Astrocyte of the cerebellum (primary cell): Measurements from ENCODE around the gene CDK11B.

Source experiments
- DNase-seq: peaks from one replicate; pipeline ENCODE4 v3.0.0-alpha.2; 2011; ENCODE audit warnings: low read depth
- H3K4me3 ChIP-seq: 2 replicates; pipeline ENCODE4 v1.5.1; 2011; ENCODE audit warnings: mild to moderate bottlenecking, low read depth, low read length, moderate library complexity
- CTCF ChIP-seq: IDR thresholded peaks from 2 replicates; pipeline ENCODE4 v1.5.1; 2012; ENCODE audit warnings: low read length, low read depth, moderate library complexity, mild to moderate bottlenecking; ENCODE audit errors: missing control alignments
- in situ Hi-C: cut with HindIII; loops from 2 replicates; pipeline ENCODE4 v1.10.0; 2017; ENCODE audit warnings: low sequenced_read_pairs

The CDK11B gene

GRCh38 chr1:1616838-1617237 is 42.0 kb downstream of the CDK11B start:
- H3K4me3 ChIP-seq: peak overlapping the region; percentile 87
- DNase-seq: no peak
- in situ Hi-C loops: no loop called here
- no peak for TF ChIP-seq CTCF

GRCh38 chr1:1616045-1616790 is 42.6 kb downstream of the CDK11B start:
- in situ Hi-C loops: no loop called here
- DNase-seq: no peak
- H3K4me3 ChIP-seq: peak overlapping the region; percentile 87
- no peak for TF ChIP-seq CTCF

- in situ Hi-C loops: no loop called here
- H3K4me3 ChIP-seq: peak within 1 kb of the TSS; percentile 87
- no peak for TF ChIP-seq CTCF
- peak; percentile 84 for DNase-seq
Measured at GRCh38 chr1:1615256-1616044, 43.4 kb downstream of the CDK11B start, which contains the start of gene MIB2. MIB2 (plus strand) TSS chr1:1615500; CDS start chr1:1623453, 7,953 bp downstream.

- no peak for TF ChIP-seq CTCF
- H3K4me3 ChIP-seq: peak overlapping the region; percentile 87
- no peak for DNase-seq
- in situ Hi-C loops: no loop called here
Measured at GRCh38 chr1:1614954-1615255, 43.9 kb downstream of the CDK11B start.

GRCh38 chr1:1614204-1614953 is 44.4 kb downstream of the CDK11B start:
- peak overlapping the region; percentile 87 for H3K4me3 ChIP-seq
- no peak for TF ChIP-seq CTCF
- in situ Hi-C loops: no loop called here
- no peak for DNase-seq

GRCh38 chr1:1613509-1614082 is 45.2 kb downstream of the CDK11B start:
- in situ Hi-C loops: no loop called here
- H3K4me3 ChIP-seq: peak overlapping the region; percentile 87
- TF ChIP-seq CTCF: no peak
- DNase-seq: no peak
